NOMO-1 (cell line): ENCODE measurements around the gene FOXO1.
"Not testable (repeated sequence)": the region's sequence is repeated elsewhere in the genome, so short reads cannot be mapped to it uniquely, and the experiment has no call there.

ENCODE experiments used
- DNase-seq, 2 experiments: peaks; one replicate each; lab custom pipeline; 2025; ENCODE audit not compliant: unreplicated experiment in 2 of 2; lab: John Stamatoyannopoulos, UW

Gene FOXO1

GRCh38 chr13:40666045-40666932 is at the start of gene FOXO1:
TSS of gene FOXO1 (minus strand) at chr13:40666641. CDS start at chr13:40666212, 429 bp downstream.
- peak; percentile 68 to 86 for DNase-seq

- not testable (repeated sequence) for DNase-seq
Observed at GRCh38 chr13:40714433-40714832, 48.0 kb upstream of the FOXO1 start.

- DNase-seq = no peak
Observed at GRCh38 chr13:40706439-40706838, 40.0 kb upstream of the FOXO1 start.

- DNase-seq = no peak
Observed at GRCh38 chr13:40697711-40698110, 31.3 kb upstream of the FOXO1 start.

- no peak for DNase-seq
Observed at GRCh38 chr13:40694426-40694825, 28.0 kb upstream of the FOXO1 start.

- no peak for DNase-seq
Observed at GRCh38 chr13:40692946-40693345, 26.5 kb upstream of the FOXO1 start.

- no peak for DNase-seq
Observed at GRCh38 chr13:40688781-40689180, 22.3 kb upstream of the FOXO1 start.

GRCh38 chr13:40682449-40683240 is 16.2 kb upstream of the FOXO1 start:
- peak in 1 of 2 experiments; percentile 48 for DNase-seq

GRCh38 chr13:40681341-40682146 is 15.1 kb upstream of the FOXO1 start:
- no peak for DNase-seq

- DNase-seq = no peak
Observed at GRCh38 chr13:40680659-40681323, 14.3 kb upstream of the FOXO1 start.

GRCh38 chr13:40679480-40679985 is 13.1 kb upstream of the FOXO1 start:
- no peak for DNase-seq

- no peak for DNase-seq
Observed at GRCh38 chr13:40677064-40677463, 10.6 kb upstream of the FOXO1 start.

- no peak for DNase-seq
Observed at GRCh38 chr13:40676007-40676406, 9.6 kb upstream of the FOXO1 start.

GRCh38 chr13:40673414-40673813 is 7.0 kb upstream of the FOXO1 start:
- DNase-seq = no peak

- no peak for DNase-seq
Observed at GRCh38 chr13:40672765-40673397, 6.4 kb upstream of the FOXO1 start.

- no peak for DNase-seq
Observed at GRCh38 chr13:40671956-40672764, 5.7 kb upstream of the FOXO1 start.

- no peak for DNase-seq
Observed at GRCh38 chr13:40670307-40670706, 3.9 kb upstream of the FOXO1 start.

GRCh38 chr13:40668335-40668734 is 1.9 kb upstream of the FOXO1 start:
- peak in 1 of 2 experiments; percentile 35 for DNase-seq

GRCh38 chr13:40667622-40667978 is 1.2 kb upstream of the FOXO1 start:
- DNase-seq = no peak
